Measurements from ENCODE around the gene RMND5A.

The RMND5A gene

DNA sequence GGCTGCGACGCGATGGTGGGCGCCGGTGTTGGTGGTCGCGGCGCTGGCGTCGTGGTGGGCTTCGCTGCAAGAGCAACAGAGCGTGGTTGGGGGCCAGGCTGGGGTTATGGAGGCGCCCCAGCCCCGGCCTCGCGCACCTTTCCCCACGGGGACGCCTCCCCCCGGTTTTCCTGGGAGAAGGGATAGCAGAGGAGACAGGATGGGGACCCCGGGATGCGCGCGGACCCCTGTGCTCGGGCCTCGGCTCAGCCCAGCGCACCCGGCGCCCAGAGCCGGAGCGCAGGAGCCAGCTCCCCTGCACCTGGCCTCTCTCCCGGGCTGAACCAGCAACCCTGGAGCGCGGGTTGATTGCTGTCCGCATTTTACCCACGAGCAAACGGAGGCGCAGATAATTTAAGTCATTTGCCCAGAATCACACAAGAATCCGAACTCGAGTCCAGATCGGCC is 69.6 kb downstream of the RMND5A start:
- POLR2A ChIA-PET, result no interaction called here

DNA sequence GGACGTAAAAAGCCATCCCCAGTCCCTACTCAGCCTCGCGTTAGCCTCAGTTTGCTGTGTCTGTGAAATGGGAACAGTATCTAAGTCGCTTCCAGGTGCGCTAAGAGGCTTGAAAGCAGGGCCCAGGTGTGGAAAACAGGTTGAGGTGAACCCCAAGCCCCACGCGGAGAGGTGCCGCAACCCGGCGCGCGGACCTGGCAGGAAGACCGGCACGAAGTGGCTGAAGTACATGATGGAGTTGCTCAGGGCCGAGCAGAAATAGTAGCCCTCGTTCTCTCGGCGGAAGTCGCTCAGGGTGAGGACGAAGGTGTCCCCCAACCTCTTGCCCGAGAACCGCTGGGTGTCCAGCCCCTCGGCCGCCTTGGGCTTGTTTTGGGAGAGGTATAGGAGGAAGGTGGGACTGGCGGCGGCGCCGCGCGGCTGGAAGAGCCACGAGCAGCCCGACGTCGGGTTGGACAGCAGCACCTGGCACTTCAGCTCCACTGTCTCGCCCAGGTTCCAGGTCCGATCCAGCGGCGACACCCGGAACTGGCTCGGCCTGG is 70.1 kb downstream of the RMND5A start:
- no peak for DNase-seq (ENCODE audit: extremely low spot score)
- no peak for TF ChIP-seq TARDBP (IDR thresholded peaks at IDR 0.05)
- no peak for TF ChIP-seq FOXA1 (IDR thresholded peaks at IDR 0.05)
- no peak for TF ChIP-seq LEF1 (IDR thresholded peaks at IDR 0.05; ENCODE audit: borderline replicate concordance)
- no peak for TF ChIP-seq FOXK2 (IDR thresholded peaks at IDR 0.05)
- TF ChIP-seq NFRKB (IDR thresholded peaks at IDR 0.05), result no peak
- TF ChIP-seq FOXM1 (IDR thresholded peaks at IDR 0.05; ENCODE audit: borderline replicate concordance), result no peak
- TF ChIP-seq BHLHE40 (IDR thresholded peaks at IDR 0.05; ENCODE audit: borderline replicate concordance), result no peak
- POLR2A ChIA-PET, result no interaction called here
- CTCF ChIA-PET, result no interaction called here

More for the DNA sequence above, 69.6 kb downstream of the RMND5A start:
- TF ChIP-seq SUZ12 (IDR thresholded peaks at IDR 0.05) (no peak), ARNT (IDR thresholded peaks at IDR 0.05) (no peak), TARDBP (IDR thresholded peaks at IDR 0.05) (no peak), ZNF384 (IDR thresholded peaks at IDR 0.05) (no peak), BHLHE40 (IDR thresholded peaks at IDR 0.05; ENCODE audit: borderline replicate concordance) (no peak), FOXK2 (IDR thresholded peaks at IDR 0.05) (no peak), FOXA1 (IDR thresholded peaks at IDR 0.05) (no peak), FOXM1 (IDR thresholded peaks at IDR 0.05; ENCODE audit: borderline replicate concordance) (no peak), HDGF (IDR thresholded peaks at IDR 0.05; ENCODE audit: borderline replicate concordance) (no peak), L3MBTL2 (conservative IDR thresholded peaks at IDR 0.05) (no peak)
- CTCF ChIA-PET, result no interaction called here
- DNase-seq (ENCODE audit: extremely low spot score), result no peak

DNA sequence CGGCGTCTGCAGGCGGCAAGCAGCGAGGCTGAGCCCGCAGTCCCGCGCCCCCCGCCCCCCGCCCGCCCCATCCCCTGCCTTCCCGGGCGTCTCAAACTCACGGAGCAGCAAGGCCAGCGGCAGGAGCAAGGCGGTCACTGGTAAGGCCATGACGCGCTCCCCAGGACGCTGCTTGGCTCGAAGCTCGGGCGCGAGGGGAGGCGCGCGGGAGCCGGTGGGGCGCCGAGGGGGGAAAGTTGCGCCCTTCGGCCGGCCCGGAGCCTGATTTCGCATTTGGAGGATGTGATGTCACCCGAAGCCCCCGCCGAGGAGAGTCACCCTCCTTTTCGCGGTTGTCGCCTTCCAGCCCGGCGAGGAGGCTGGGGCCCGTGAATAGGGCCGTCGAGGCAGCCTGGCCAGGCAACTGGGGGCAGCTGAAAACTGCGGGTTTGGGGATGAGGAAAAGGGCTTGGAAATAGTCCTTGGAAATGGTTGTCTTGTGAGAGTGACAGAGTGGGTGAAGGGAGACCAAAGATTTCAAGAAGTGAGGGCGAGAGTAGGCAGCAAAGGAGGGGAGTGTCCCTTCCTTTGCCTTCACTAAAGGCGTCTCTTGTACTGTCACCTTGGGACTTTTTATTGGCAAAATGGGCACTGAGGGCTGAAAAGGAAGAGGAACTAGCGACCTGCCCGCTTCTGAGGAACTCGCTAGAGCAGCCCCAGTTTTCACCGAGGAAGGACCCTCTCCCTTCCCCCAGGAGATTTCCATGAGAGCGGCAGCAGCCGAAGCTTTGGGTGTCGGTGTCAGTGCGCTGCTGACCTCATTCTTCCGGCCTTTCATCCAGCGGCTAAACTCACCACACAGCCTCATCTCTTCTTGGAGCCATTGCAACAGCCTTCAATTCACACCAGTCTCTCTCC is 70.8 kb downstream of the RMND5A start, which contains the start of gene CD8A:
Gene CD8A (minus strand): TSS at position 238 of the 897 bp plus-strand sequence. CDS start 88 bp downstream, at position 150.
- ChIA-PET CTCF (no interaction called here), POLR2A (no interaction called here)
- TF ChIP-seq NFRKB (IDR thresholded peaks at IDR 0.05) (no peak), FOXK2 (IDR thresholded peaks at IDR 0.05) (no peak), L3MBTL2 (conservative IDR thresholded peaks at IDR 0.05) (no peak), FOXM1 (IDR thresholded peaks at IDR 0.05; ENCODE audit: borderline replicate concordance) (no peak), CTBP1 (IDR thresholded peaks at IDR 0.05; ENCODE audit: borderline replicate concordance) (no peak), ZNF384 (IDR thresholded peaks at IDR 0.05) (no peak), SP1 (IDR thresholded peaks at IDR 0.05) (no peak), LEF1 (IDR thresholded peaks at IDR 0.05; ENCODE audit: borderline replicate concordance) (no peak), BHLHE40 (IDR thresholded peaks at IDR 0.05; ENCODE audit: borderline replicate concordance) (no peak), FOXA1 (IDR thresholded peaks at IDR 0.05) (no peak), HDGF (IDR thresholded peaks at IDR 0.05; ENCODE audit: borderline replicate concordance) (no peak), SUZ12 (IDR thresholded peaks at IDR 0.05) (no peak), ELF4 (IDR thresholded peaks at IDR 0.05) (no peak)
- TF ChIP-seq, protein P1, sequence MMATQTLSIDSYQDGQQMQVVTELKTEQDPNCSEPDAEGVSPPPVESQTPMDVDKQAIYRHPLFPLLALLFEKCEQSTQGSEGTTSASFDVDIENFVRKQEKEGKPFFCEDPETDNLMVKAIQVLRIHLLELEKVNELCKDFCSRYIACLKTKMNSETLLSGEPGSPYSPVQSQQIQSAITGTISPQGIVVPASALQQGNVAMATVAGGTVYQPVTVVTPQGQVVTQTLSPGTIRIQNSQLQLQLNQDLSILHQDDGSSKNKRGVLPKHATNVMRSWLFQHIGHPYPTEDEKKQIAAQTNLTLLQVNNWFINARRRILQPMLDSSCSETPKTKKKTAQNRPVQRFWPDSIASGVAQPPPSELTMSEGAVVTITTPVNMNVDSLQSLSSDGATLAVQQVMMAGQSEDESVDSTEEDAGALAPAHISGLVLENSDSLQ (IDR thresholded peaks at IDR 0.05), result no peak
- DNase-seq (ENCODE audit: extremely low spot score), result no peak

DNA sequence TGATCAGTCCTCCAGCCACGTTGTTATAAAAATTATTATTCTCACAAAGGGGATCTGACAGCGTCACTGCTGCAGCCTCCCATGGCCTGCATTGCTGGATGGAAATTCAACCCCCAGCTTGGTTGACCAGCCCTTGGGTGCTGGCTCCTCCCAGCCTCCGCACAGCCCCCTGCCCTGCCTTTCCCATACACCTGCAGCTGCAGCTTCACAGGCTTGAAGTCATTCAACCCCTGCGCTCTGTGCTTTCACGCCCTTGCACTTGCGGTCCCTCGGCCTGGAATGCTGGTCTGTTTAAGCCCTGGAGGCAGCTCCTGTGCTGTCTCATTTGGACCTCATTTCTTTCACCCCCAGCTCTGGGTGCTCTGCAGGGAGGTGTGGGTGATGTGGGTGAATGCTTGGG is 71.5 kb downstream of the RMND5A start:
- POLR2A ChIA-PET, result no interaction called here
- DNase-seq (ENCODE audit: extremely low spot score), result no peak
- TF ChIP-seq SUZ12 (IDR thresholded peaks at IDR 0.05) (no peak), HDGF (IDR thresholded peaks at IDR 0.05; ENCODE audit: borderline replicate concordance) (no peak), ELF4 (IDR thresholded peaks at IDR 0.05) (no peak), ARNT (IDR thresholded peaks at IDR 0.05) (no peak), BHLHE40 (IDR thresholded peaks at IDR 0.05; ENCODE audit: borderline replicate concordance) (no peak), FOXM1 (IDR thresholded peaks at IDR 0.05; ENCODE audit: borderline replicate concordance) (no peak)
- TF ChIP-seq, protein P1 (IDR thresholded peaks at IDR 0.05), result no peak
- CTCF ChIA-PET, result no interaction called here

DNA sequence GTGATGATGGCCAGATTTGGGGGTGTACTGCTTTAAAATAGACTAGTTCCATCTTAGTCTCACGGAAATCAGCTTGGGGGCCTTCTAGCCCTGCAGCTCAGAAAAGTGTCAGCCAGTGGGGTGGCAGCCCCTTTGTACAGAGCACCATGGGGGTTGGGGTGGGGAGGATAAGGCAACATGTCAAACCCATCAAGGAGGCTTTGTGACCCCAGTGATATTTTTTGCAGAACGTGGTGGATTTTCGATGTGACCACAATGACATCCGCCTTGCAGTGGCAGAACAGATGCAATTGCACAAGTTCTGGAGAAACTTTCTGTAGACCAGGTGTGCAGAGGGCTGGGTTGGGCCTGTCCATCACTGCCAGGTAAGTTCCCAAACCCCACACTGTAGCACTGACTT is 73.7 kb downstream of the RMND5A start:
- TF ChIP-seq HDGF (IDR thresholded peaks at IDR 0.05; ENCODE audit: borderline replicate concordance) (no peak), ELF4 (IDR thresholded peaks at IDR 0.05) (no peak), SP1 (IDR thresholded peaks at IDR 0.05) (no peak), BHLHE40 (IDR thresholded peaks at IDR 0.05; ENCODE audit: borderline replicate concordance) (no peak), SUZ12 (IDR thresholded peaks at IDR 0.05) (no peak), CTBP1 (IDR thresholded peaks at IDR 0.05; ENCODE audit: borderline replicate concordance) (no peak), FOXM1 (IDR thresholded peaks at IDR 0.05; ENCODE audit: borderline replicate concordance) (no peak), ZNF384 (IDR thresholded peaks at IDR 0.05) (no peak), L3MBTL2 (conservative IDR thresholded peaks at IDR 0.05) (no peak), ARNT (IDR thresholded peaks at IDR 0.05) (no peak), TARDBP (IDR thresholded peaks at IDR 0.05) (no peak), FOXK2 (IDR thresholded peaks at IDR 0.05) (no peak)
- TF ChIP-seq, protein P1 (IDR thresholded peaks at IDR 0.05), result no peak
- CTCF ChIA-PET, result no interaction called here
- POLR2A ChIA-PET, result no interaction called here
- no peak for DNase-seq (ENCODE audit: extremely low spot score)

DNA sequence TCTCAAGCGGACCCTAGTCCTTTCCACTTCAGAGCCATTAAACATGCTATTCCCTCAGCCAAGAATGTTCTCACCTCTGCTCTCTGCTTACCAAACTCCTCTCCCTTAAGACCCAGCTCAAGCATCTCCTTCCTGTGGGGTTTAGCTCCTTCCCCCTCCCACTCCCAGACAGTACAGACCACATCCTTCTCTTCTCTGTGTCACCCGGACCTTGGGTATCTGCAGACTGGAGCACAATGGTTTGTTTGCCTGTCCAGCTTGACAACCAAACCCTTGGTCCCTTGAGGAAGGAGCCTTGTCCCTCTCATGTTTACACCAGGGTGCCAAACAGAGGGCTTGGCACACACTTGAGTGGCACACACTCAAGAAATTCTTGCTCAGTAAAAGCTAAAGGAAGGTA is 74.8 kb downstream of the RMND5A start:
- no peak for TF ChIP-seq FOXA1 (IDR thresholded peaks at IDR 0.05)
- TF ChIP-seq FOXM1 (IDR thresholded peaks at IDR 0.05; ENCODE audit: borderline replicate concordance), result no peak
- TF ChIP-seq, protein P1 (IDR thresholded peaks at IDR 0.05), result no peak
- no peak for TF ChIP-seq LEF1 (IDR thresholded peaks at IDR 0.05; ENCODE audit: borderline replicate concordance)
- TF ChIP-seq CTBP1 (IDR thresholded peaks at IDR 0.05; ENCODE audit: borderline replicate concordance), result no peak
- no peak for TF ChIP-seq L3MBTL2 (conservative IDR thresholded peaks at IDR 0.05)
- CTCF ChIA-PET, result no interaction called here
- POLR2A ChIA-PET, result no interaction called here

More for the DNA sequence above, 74.8 kb downstream of the RMND5A start:
- DNase-seq (ENCODE audit: extremely low spot score), result no peak

Measured in HEK293T (cell line).